ENCODE measurements around the gene TAF7.
"Not testable (repeated sequence)": the region's sequence is repeated elsewhere in the genome, so short reads cannot be mapped to it uniquely, and the experiment has no call there.

Gene TAF7

DNA sequence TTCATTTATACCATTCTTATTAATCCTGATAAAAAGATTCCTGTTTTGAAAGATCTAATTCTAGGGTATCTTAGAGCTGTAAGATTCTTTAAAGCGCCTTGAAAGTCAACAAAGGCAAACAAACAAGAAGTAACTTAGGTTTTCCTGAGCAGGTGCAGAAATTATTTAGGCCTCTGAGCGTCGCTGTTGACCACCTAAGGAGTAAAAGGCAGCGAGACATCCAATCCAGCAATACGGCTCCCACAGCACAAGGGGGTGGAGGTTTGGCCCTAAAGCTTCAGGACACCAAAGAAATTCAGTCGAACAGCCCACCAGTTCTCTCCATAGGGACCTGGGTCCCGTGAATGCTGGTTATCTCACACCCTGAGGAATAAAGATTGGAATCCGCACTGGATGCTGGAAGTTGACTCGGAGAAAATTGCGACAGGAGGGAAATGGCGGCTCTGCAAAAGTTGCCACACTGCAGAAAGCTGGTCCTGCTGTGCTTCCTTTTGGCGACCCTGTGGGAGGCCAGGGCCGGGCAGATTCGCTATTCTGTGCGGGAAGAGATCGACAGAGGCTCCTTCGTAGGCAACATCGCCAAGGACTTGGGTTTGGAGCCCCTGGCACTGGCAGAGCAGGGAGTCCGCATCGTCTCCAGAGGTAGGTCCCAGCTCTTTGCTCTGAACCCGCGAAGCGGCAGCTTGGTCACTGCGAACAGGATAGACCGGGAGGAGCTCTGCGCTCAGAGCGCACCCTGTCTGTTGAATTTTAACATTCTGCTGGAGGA is 18.1 kb upstream of the TAF7 start, which contains the start of gene PCDHGA2:
Gene PCDHGA2, plus strand, starts transcription at position 223 of the 769 bp plus-strand sequence.
- TF ChIP-seq, protein P1, sequence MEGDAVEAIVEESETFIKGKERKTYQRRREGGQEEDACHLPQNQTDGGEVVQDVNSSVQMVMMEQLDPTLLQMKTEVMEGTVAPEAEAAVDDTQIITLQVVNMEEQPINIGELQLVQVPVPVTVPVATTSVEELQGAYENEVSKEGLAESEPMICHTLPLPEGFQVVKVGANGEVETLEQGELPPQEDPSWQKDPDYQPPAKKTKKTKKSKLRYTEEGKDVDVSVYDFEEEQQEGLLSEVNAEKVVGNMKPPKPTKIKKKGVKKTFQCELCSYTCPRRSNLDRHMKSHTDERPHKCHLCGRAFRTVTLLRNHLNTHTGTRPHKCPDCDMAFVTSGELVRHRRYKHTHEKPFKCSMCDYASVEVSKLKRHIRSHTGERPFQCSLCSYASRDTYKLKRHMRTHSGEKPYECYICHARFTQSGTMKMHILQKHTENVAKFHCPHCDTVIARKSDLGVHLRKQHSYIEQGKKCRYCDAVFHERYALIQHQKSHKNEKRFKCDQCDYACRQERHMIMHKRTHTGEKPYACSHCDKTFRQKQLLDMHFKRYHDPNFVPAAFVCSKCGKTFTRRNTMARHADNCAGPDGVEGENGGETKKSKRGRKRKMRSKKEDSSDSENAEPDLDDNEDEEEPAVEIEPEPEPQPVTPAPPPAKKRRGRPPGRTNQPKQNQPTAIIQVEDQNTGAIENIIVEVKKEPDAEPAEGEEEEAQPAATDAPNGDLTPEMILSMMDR (conservative IDR thresholded peaks at IDR 0.05; ENCODE audit: low read length), result no peak
- no peak for TF ChIP-seq EZH2phosphoT487 (IDR thresholded peaks at IDR 0.05; ENCODE audit: borderline replicate concordance)
- Histone ChIP-seq H3K4me2 (ENCODE audit: low read depth, low read length, poor library complexity, severe bottlenecking) (no peak within 1 kb of the TSS), H3K36me3 (ENCODE audit: insufficient read depth, low read length) (no peaks in the 10 kb centered on the region), H3K9me2 (replicated peaks; ENCODE audit: low read depth, low read length) (no peaks in the 10 kb centered on the region), H3K9ac (ENCODE audit: low read depth, low read length, poor library complexity, severe bottlenecking) (no peak within 1 kb of the TSS), H3K4me3 (ENCODE audit: low read length, poor library complexity, severe bottlenecking) (no peak within 1 kb of the TSS), H4K20me1 (ENCODE audit: insufficient read depth, low read length, poor library complexity, severe bottlenecking) (no peaks in the 10 kb centered on the region), H3K27me3 (ENCODE audit: insufficient read depth, low read length, poor library complexity, severe bottlenecking) (no peaks in the 10 kb centered on the region), H3K4me1 (ENCODE audit: insufficient read depth, low read length, poor library complexity, severe bottlenecking) (no peaks in the 10 kb centered on the region), H2AFZ (ENCODE audit: low read length) (no peak within 1 kb of the TSS), H3K79me2 (ENCODE audit: insufficient read depth, low read length) (no peaks in the 10 kb centered on the region), H3K9me3 (ENCODE audit: insufficient read depth, low read depth, low read length) (no peaks in the 10 kb centered on the region), H3F3A (ENCODE audit: low read depth) (no peaks in the 10 kb centered on the region)

DNA sequence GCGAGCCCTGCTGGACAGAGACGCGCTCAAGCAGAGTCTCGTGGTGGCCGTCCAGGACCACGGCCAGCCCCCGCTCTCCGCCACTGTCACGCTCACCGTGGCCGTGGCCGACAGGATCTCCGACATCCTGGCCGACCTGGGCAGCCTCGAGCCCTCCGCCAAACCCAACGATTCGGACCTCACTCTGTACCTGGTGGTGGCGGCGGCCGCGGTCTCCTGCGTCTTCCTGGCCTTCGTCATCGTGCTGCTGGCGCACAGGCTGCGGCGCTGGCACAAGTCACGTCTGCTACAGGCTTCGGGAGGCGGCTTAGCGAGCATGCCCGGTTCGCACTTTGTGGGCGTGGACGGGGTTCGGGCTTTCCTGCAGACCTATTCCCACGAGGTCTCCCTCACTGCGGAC is 12.0 kb upstream of the TAF7 start:
- H3K4me2 ChIP-seq (ENCODE audit: low read depth, low read length, poor library complexity, severe bottlenecking); H3K4me3 ChIP-seq (ENCODE audit: low read length, poor library complexity, severe bottlenecking); H3K36me3 ChIP-seq (ENCODE audit: insufficient read depth, low read length); H3K27me3 ChIP-seq (ENCODE audit: insufficient read depth, low read length, poor library complexity, severe bottlenecking); H2AFZ ChIP-seq (ENCODE audit: low read length); H3K4me1 ChIP-seq (ENCODE audit: insufficient read depth, low read length, poor library complexity, severe bottlenecking); H4K20me1 ChIP-seq (ENCODE audit: insufficient read depth, low read length, poor library complexity, severe bottlenecking); H3K9me3 ChIP-seq (ENCODE audit: insufficient read depth, low read depth, low read length); H3F3A ChIP-seq (ENCODE audit: low read depth); H3K9me2 ChIP-seq (replicated peaks; ENCODE audit: low read depth, low read length); H3K9ac ChIP-seq (ENCODE audit: low read depth, low read length, poor library complexity, severe bottlenecking); H3K79me2 ChIP-seq (ENCODE audit: insufficient read depth, low read length): not testable (repeated sequence)

- no peak within 1 kb of the TSS for H3K4me2 ChIP-seq (ENCODE audit: low read depth, low read length, poor library complexity, severe bottlenecking)
Observed at GRCh38 chr5:141330299-141331080, 9.9 kb upstream of the TAF7 start, which contains the start of gene PCDHGA1. Gene PCDHGA1, plus strand, starts transcription at chr5:141330514.

More at GRCh38 chr5:141330299-141331080, 9.9 kb upstream of the TAF7 start, which contains the start of gene PCDHGA1:
- Histone ChIP-seq H3K9ac (ENCODE audit: low read depth, low read length, poor library complexity, severe bottlenecking) (no peak within 1 kb of the TSS), H3K9me3 (ENCODE audit: insufficient read depth, low read depth, low read length) (no peaks in the 10 kb centered on the region), H3K4me3 (ENCODE audit: low read length, poor library complexity, severe bottlenecking) (no peak within 1 kb of the TSS), H3K36me3 (ENCODE audit: insufficient read depth, low read length) (no peaks in the 10 kb centered on the region), H4K20me1 (ENCODE audit: insufficient read depth, low read length, poor library complexity, severe bottlenecking) (no peaks in the 10 kb centered on the region), H3K27me3 (ENCODE audit: insufficient read depth, low read length, poor library complexity, severe bottlenecking) (no peaks in the 10 kb centered on the region), H2AFZ (ENCODE audit: low read length) (no peak within 1 kb of the TSS), H3F3A (ENCODE audit: low read depth) (no peaks in the 10 kb centered on the region), H3K4me1 (ENCODE audit: insufficient read depth, low read length, poor library complexity, severe bottlenecking) (no peaks in the 10 kb centered on the region), H3K79me2 (ENCODE audit: insufficient read depth, low read length) (no peaks in the 10 kb centered on the region), H3K9me2 (replicated peaks; ENCODE audit: low read depth, low read length) (no peaks in the 10 kb centered on the region)
- TF ChIP-seq, protein P1 (conservative IDR thresholded peaks at IDR 0.05; ENCODE audit: low read length), result peak; percentile 1
- TF ChIP-seq EZH2phosphoT487 (IDR thresholded peaks at IDR 0.05; ENCODE audit: borderline replicate concordance), result no peak

Measured in Loucy (cell line).